GM19099 (cell line): ENCODE measurements around the gene STPG1.

Source experiments
- POLR2A ChIP-seq: IDR thresholded peaks from 3 replicates; pipeline ENCODE4 v1.6.1; 2011; ENCODE audit warnings: low read depth; ENCODE audit not compliant: insufficient read length; ENCODE audit errors: extremely low read depth

Gene STPG1

GRCh38 chr1:24309762-24310485, 103.7 kb downstream of the STPG1 start:
- no peak for TF ChIP-seq POLR2A

- TF ChIP-seq POLR2A: no peak
These were observed 105.1 kb downstream of the STPG1 start for GRCh38 chr1:24308365-24309015.
